ENCODE measurements around the gene FYTTD1.

DNA sequence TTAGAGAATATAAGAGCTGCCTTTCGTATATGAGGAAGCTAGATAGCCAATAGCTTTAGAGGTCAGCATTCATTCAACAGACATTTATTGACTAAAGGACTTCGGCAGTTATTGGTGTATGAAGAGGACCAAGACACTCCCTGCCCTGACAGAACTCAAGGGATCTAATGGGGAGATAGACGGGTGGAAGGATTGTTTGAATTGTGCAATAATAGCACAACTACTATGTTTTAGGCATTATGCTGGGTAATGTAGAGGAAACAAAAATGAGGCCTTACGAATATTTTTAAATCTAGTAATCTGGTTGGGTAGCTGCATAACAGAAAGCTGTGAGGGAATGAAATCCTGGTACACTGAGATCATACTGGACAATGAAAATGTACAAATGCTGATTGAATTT lies 46.4 kb downstream of the FYTTD1 start:
- no peak for TF ChIP-seq POLR2A (IDR thresholded peaks at IDR 0.05)
- TF ChIP-seq, protein P1, sequence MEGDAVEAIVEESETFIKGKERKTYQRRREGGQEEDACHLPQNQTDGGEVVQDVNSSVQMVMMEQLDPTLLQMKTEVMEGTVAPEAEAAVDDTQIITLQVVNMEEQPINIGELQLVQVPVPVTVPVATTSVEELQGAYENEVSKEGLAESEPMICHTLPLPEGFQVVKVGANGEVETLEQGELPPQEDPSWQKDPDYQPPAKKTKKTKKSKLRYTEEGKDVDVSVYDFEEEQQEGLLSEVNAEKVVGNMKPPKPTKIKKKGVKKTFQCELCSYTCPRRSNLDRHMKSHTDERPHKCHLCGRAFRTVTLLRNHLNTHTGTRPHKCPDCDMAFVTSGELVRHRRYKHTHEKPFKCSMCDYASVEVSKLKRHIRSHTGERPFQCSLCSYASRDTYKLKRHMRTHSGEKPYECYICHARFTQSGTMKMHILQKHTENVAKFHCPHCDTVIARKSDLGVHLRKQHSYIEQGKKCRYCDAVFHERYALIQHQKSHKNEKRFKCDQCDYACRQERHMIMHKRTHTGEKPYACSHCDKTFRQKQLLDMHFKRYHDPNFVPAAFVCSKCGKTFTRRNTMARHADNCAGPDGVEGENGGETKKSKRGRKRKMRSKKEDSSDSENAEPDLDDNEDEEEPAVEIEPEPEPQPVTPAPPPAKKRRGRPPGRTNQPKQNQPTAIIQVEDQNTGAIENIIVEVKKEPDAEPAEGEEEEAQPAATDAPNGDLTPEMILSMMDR (IDR thresholded peaks at IDR 0.05): no peak
- no peak for TF ChIP-seq EP300 (IDR thresholded peaks at IDR 0.05; ENCODE audit: low read depth)
- TF ChIP-seq POLR2AphosphoS5 (IDR thresholded peaks at IDR 0.05): no peak
